PC-9 (cell line): Measurements from ENCODE around the gene CPVL. TPM values are rescaled to one million over a fixed set of nuclear protein-coding genes. Genes with fewer than 3 reads are reported as not detected.

Experiments
- BruUV-seq: library from RNA; stranded (reverse); fragments of 400-500 nt; replicated peaks from 2 replicates; lab custom pipeline; 2021; lab: Mats Ljungman, UMichigan
- CTCF ChIA-PET: fragments of 300-600 bp; sonication (Branson Sonifier 250); formaldehyde crosslinking; loops from one replicate; lab custom pipeline; 2022; ENCODE audit warnings: antibody characterized with exemption; lab: Charles Lee
- POLR2A ChIA-PET: fragments of 300-600 bp; sonication (Branson Sonifier 250); formaldehyde crosslinking; loops from one replicate; lab custom pipeline; 2022; ENCODE audit warnings: antibody characterized with exemption; ENCODE audit not compliant: unreplicated experiment; lab: Charles Lee
- DNase-seq, 2 experiments: peaks; one replicate each; pipeline versions ENCODE4 v3.0.0 to v3.0.0-alpha.2; 2015 to 2022; ENCODE audit warnings: mixed read lengths in 1 of 2
- H2AFZ ChIP-seq: fragments of 200-600 bp; sonication (generic); 2 replicates; pipeline ENCODE4 v1.8.1; 2017; ENCODE audit warnings: antibody characterized with exemption
- H3F3A ChIP-seq: fragments of 200-600 bp; sonication (generic); 2 replicates; pipeline ENCODE4 v1.8.1; 2017; ENCODE audit warnings: antibody characterized with exemption, mild to moderate bottlenecking, low read depth; ENCODE audit not compliant: insufficient read depth
- H3K27ac ChIP-seq: fragments of 200-600 bp; sonication (generic); 2 replicates; pipeline ENCODE4 v1.6.1; 2016; ENCODE audit warnings: mixed run types
- H3K27me3 ChIP-seq: fragments of 200-600 bp; sonication (generic); 2 replicates; pipeline ENCODE4 v1.6.1; 2016; ENCODE audit warnings: low read depth, mixed run types; ENCODE audit not compliant: insufficient read depth
- H3K36me3 ChIP-seq: fragments of 200-600 bp; sonication (generic); 2 replicates; pipeline ENCODE4 v1.6.1; 2016; ENCODE audit warnings: low read depth, mixed run types
- H3K4me1 ChIP-seq: fragments of 200-600 bp; sonication (generic); replicated peaks from 2 replicates; pipeline ENCODE4 v1.6.1; 2016; ENCODE audit warnings: mixed run types; ENCODE audit not compliant: insufficient read depth
- H3K4me2 ChIP-seq: fragments of 200-600 bp; sonication (generic); 2 replicates; pipeline ENCODE4 v1.6.1; 2017; ENCODE audit warnings: mixed run types
- H3K4me3 ChIP-seq: fragments of 200-600 bp; sonication (generic); 2 replicates; pipeline ENCODE4 v1.6.1; 2016; ENCODE audit warnings: mixed run types
- H3K79me2 ChIP-seq: fragments of 200-600 bp; sonication (generic); 2 replicates; pipeline ENCODE4 v1.6.1; 2017; ENCODE audit warnings: low read depth, mixed run types
- H3K9me2 ChIP-seq: fragments of 200-600 bp; sonication (generic); 2 replicates; pipeline ENCODE4 v1.8.1; 2017; ENCODE audit warnings: mild to moderate bottlenecking; ENCODE audit not compliant: insufficient read depth
- H3K9me3 ChIP-seq: fragments of 200-600 bp; sonication (generic); 2 replicates; pipeline ENCODE4 v1.8.1; 2016; ENCODE audit warnings: low read depth; ENCODE audit not compliant: insufficient read depth
- H4K20me1 ChIP-seq: fragments of 200-600 bp; sonication (generic); 2 replicates; pipeline ENCODE4 v1.8.1; 2017; ENCODE audit not compliant: insufficient read depth
- CTCF ChIP-seq: fragments of 200-600 bp; sonication (generic); conservative IDR thresholded peaks from 2 replicates; pipeline ENCODE4 v1.6.1; 2017; ENCODE audit warnings: mixed run types, antibody characterized with exemption, mild to moderate bottlenecking, moderate library complexity
- EZH2 ChIP-seq: fragments of 200-600 bp; sonication (generic); IDR thresholded peaks from 2 replicates; pipeline ENCODE4 v1.8.0; 2017; ENCODE audit warnings: antibody characterized with exemption, low read depth
- intact Hi-C: fragments of 100-400 bp; cut with micrococcal nuclease; formaldehyde crosslinking; loops from one replicate; pipeline ENCODE4 v1.10.0; 2022; ENCODE audit not compliant: unreplicated experiment
- total RNA-seq: library from RNA; stranded (reverse); gene quantifications from 2 replicates; pipeline ENCODE4 v1.2.3, GENCODE V29; 2021

Gene CPVL
- total RNA-seq, 1 experiment from 2014 or later: not detected

GRCh38 chr7:28958235-28958979, 187.9 kb downstream of the CPVL start, which contains the start of gene TRIL:
TSS of gene TRIL (minus strand) at chr7:28958330. CDS start at chr7:28958046, 284 bp downstream.
- intact Hi-C loops: no loop called here
- DNase-seq: no peak
- H3K79me2 ChIP-seq: no peaks in the 10 kb centered on the region
- no peak for TF ChIP-seq CTCF
- no peak for TF ChIP-seq EZH2
- POLR2A ChIA-PET: no interaction called here
- H3K4me1 ChIP-seq: peaks cover 14% of the 10 kb centered on the region
- no peak within 1 kb of the TSS for H3K4me3 ChIP-seq
- H3F3A ChIP-seq: no peaks in the 10 kb centered on the region
- no peak within 1 kb of the TSS for H2AFZ ChIP-seq
- H4K20me1 ChIP-seq: no peaks in the 10 kb centered on the region
- H3K9me3 ChIP-seq: peaks cover 5% of the 10 kb centered on the region; the same call in 1 of the 2 replicates
- no peaks in the 10 kb centered on the region for H3K27me3 ChIP-seq
- H3K9me2 ChIP-seq: no peaks in the 10 kb centered on the region
- BruUV-seq: no TSS peak
- H3K36me3 ChIP-seq: no peaks in the 10 kb centered on the region
- no peak within 1 kb of the TSS for H3K4me2 ChIP-seq
- CTCF ChIA-PET: no interaction called here
- no peak within 1 kb of the TSS for H3K27ac ChIP-seq

DNA sequence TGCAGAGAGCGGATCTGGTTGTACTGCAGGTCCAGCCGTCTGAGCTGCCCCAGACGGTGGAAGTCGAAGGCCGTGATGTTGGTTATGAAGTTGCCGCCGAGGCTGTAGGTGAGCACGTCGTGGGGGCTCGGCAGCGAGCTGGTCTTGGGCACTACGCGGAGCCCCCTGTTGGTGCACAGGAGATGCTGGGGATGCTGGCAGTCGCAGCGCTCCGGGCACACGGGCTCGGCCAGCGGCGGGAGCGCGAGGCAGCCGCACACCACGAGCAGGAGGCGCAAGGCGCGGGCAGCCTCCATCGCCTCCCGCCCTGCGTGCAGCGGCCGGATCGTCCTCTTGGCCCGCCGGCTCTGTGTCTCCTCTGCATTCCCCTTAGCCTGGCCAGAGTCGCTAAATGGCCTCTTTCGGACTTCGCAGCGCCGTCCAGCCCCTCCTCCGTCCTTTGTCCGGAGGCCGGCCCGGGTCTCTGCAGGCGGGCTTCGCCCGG, 188.5 kb downstream of the CPVL start:
- no peak for TF ChIP-seq CTCF
- TF ChIP-seq EZH2: no peak
- Histone ChIP-seq H3K4me3 (no peak overlapping the region), H3K4me2 (no peak overlapping the region), H3K27me3 (no peaks in the 10 kb centered on the region), H3K27ac (no peak overlapping the region), H3K79me2 (no peaks in the 10 kb centered on the region), H4K20me1 (no peaks in the 10 kb centered on the region), H3K4me1 (peaks cover 14% of the 10 kb centered on the region), H3K36me3 (no peaks in the 10 kb centered on the region), H3K9me2 (no peaks in the 10 kb centered on the region), H2AFZ (no peak overlapping the region), H3K9me3 (peaks cover 5% of the 10 kb centered on the region; the same call in 1 of the 2 replicates), H3F3A (no peaks in the 10 kb centered on the region)
- BruUV-seq: no TSS peak
- intact Hi-C loops: no loop called here
- ChIA-PET CTCF (no interaction called here), POLR2A (no interaction called here)
- DNase-seq: no peak

DNA sequence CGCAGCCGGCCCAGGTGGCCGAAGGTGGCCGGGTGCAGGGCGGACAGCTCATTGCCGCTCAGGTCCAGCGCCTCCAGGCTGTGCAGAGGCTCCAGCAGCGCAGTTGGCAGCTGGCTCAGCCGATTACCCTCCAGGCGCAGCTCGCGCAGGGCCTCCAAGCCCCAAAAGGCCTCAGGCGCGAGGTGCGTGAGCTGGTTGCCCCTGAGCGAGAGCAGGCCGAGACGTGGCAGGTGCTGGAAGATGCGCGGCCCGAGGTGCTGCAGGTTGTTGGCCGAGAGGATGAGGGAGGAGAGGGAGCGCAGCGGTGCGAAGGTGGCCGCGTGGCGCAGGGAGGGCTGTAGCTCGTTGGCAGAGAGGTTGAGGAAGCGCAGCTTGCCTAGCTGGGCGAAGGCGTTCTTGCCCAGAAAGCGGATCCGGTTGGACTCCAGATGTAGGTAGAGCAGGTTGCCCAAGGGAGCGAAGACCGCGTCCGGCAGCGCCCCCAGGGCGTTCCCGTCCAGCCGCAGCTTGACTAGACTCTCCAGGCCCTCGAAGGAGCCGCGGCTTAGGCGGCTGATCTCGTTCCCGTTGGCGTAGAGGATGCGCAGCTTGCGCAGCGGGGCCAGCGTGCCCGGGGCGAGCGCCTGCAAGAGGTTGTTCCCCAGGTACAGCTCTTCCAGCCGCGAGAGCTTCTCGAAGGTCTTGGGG, 189.1 kb downstream of the CPVL start:
- H3K27ac ChIP-seq: no peak overlapping the region
- ChIA-PET CTCF (no interaction called here), POLR2A (no interaction called here)
- no peaks in the 10 kb centered on the region for H3K27me3 ChIP-seq
- H3K4me1 ChIP-seq: peaks cover 14% of the 10 kb centered on the region
- H3K79me2 ChIP-seq: no peaks in the 10 kb centered on the region
- H3K9me2 ChIP-seq: no peaks in the 10 kb centered on the region
- DNase-seq: no peak
- intact Hi-C loops: no loop called here
- no TSS peak for BruUV-seq
- no peak overlapping the region for H3K4me2 ChIP-seq
- peaks cover 5% of the 10 kb centered on the region; the same call in 1 of the 2 replicates for H3K9me3 ChIP-seq
- H2AFZ ChIP-seq: no peak overlapping the region
- TF ChIP-seq CTCF (no peak), EZH2 (no peak)
- H4K20me1 ChIP-seq: no peaks in the 10 kb centered on the region
- no peak overlapping the region for H3K4me3 ChIP-seq
- H3K36me3 ChIP-seq: no peaks in the 10 kb centered on the region
- no peaks in the 10 kb centered on the region for H3F3A ChIP-seq
